SKM-1 (cell line): ENCODE results near the gene C12orf75.

Experiments
- DNase-seq: peaks from one replicate; lab custom pipeline; 2025; ENCODE audit not compliant: unreplicated experiment; lab: John Stamatoyannopoulos, UW

Gene C12orf75

DNA sequence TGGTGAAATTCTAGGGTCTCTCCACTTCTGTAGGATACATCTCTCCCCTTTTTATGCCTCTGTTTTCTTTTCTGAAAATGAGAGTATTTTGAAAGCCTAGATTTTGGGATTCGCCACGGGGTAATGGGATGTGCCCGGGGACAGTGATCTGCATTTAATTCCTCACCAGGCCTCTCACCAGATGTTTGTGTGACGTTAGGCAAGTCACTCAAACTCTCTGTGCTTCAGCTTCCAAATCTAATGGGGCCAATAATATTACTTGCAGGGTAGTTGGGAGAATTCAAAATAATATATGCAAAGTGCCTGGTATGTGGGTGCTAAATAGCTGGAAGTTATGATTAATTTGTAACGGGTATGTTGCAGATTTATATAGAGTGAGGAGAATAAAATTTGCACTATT, 78.8 kb downstream of the C12orf75 start:
- DNase-seq = no peak

DNA sequence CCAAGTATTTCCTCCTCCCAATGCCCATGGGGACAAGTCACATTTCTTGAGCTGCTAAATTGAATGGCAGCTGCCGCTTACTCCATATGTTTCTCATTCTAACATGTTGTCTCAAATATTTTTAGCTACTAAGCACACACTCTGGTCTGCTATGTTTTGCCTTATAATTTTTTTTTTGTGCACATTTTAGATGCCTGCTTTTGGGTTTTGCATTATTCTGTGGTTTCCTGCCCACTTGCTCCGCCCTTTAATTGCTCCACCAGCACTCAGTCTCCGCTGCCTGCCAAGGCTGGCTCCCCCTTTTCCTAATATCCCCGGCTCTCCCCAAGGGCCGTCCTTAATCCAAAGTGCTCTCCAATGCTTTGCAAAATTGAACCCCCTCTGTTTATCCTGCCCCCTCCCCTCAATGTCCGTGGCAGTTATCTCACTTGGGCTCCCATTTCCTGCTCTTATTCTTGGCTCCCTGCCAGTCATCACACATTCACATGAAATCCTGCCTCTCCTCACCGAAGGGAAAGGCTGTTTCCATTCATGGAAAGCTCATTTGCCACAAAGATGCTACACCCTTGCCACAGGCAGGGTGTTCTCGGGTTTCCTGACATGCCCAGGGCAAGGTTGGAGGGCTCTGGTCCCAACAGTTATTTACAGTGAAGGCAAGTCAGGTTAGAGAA, 79.4 kb downstream of the C12orf75 start:
- no peak for DNase-seq

DNA sequence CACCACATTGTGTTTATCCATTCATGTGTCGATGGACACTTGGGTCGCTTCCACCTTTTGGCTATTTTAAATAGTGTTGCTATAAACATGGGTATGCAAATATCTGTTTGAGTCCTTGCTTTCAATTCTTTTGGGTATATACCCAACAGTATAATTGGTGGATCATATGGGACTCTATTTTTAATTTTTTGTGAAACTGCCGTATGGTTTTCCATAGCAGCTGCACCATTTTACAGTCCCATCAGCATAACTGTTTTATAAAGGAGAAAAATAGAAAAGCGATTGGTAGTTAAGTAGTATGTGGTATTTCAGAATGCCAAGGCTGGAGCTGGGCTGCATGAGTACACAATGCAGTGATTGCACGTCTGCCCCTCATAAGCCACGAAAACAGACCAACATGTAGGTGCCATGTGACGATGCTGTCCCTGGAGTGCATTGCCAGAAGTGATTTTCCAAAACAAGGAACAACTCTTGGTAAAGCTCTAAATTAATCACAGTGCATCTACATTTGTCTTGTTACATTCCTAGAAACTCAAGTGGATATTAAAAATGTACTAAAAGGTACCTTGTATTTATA, 83.5 kb downstream of the C12orf75 start:
- DNase-seq = no peak

DNA sequence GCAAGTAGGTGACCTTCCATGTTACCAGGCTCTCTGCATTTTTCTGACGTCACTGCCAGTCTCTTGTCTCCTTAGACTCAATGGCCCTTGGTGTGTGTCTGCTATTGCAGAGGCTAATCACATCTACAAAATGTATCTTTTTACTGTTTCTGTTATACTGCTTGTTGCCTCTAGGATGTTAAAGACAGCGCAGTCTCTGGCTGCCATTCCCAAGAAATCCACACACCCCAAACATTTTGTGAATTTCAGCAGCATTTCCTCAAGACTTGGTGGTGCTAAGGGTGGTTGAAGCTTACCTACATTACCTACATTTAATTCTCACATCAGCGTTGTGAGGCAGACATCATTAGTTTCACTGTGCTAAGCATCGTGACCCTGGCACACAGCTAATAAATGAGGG, 87.2 kb downstream of the C12orf75 start:
- DNase-seq = no peak

DNA sequence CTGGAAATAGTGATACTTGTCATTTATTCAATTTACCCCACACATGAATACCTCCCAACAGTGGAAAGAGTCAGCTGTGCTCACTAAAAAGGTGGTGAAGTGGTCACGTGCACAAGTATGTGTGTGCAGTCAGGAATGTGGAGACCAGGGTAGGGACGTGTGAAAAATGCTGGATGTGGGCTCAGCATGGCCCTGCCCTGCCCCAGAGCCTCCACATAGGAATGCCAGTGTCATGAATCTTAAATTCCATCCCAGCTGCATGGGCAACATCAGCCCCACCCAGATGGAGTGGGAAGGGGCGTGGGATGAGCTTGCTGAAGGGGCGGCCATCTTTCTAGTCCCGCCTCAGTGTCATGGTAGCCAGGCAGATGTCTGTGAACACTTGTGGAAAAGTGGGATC, 87.7 kb downstream of the C12orf75 start:
- DNase-seq = no peak

DNA sequence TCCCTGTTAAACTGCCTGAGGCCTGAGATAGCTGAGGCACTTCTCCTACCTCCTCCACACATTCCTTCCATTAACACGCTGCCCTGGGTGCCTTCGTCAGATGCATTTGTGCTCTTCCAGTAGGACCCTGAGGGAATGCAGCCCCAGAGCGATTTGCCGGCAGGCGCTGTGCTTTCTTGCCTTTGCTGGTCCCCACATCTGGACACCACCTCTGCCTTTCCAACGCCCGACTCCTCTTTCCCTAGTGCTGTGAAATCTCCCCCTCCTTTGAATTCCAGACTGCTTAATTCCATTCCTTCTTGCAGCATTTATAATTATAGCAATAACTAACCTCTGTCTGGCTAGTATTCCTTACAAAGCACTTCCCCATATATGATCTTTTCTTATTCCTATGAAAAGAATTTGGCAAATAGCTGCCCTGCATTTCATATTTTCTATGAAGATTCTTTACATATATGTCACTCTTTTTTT, 88.4 kb downstream of the C12orf75 start:
- DNase-seq = no peak

DNA sequence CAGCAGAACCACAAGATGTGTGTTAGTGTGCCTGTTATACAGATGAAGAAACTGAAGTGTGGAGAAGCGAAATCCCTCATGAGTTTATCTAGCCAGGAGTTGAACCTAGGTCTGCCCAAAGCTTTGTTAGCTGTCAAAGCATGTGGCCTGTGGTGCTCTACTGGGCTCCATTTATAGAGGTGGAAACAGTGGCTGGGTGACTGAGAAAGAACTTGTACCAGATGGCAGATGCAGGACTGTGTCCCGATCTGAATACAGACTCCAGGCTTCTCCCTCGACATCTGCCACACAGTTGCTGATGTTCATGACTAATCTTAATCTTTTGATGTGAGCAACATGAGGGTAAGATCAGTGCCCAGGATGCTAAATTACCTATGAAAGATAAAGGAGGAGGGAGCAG, 89.1 kb downstream of the C12orf75 start:
- DNase-seq = no peak

DNA sequence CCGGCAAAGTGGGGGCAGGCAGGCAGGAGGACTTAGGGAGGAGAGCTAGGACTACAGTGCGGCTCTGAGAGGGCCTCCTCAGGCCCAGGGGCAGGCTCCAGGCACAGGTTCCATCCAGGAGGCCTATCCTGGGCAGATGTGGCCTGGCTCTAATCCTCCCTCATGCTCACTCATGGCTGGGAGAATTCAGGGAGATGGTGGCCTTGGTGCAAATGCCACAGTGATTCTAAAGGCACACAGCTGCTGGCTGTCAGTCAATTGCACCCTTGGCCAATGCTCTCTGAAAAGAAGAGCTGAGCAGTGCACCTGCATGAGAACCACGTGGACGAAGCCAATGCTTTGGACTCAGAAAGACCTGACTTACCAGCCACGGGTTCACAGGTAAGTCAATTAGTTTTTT, 89.6 kb downstream of the C12orf75 start:
- DNase-seq = no peak

DNA sequence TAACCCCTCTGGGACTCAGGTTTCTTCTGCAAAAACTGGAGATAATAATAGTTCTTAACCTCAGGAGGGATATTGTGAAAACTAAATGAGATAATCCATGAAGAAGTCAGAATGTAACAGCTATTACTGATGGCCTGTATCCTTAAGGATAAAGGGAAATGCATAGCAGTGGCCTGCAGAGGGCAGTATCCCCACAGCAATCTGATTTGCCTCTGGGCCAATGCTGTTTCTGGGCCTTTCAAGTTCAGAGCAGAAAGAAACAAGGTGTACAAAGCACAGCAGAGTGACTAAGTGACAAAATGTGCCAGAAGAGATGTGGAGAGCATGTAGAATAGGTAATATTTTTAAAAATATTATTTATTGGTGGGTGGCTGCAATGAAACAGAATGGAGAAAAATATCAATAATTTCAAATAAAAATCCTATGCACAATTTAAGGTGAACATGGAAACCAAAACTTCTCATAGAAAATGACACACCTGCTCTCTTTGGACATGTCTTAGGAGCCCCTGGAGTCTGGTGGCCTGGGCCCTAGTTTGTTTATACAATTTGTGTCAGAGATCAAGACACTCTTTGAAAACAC, 90.3 kb downstream of the C12orf75 start:
- DNase-seq = peak; percentile 32
